ENCODE data around the gene CINP.

CINP gene

GRCh38 chr14:102362545-102363181, at the start of gene CINP, which contains the start of gene TECPR2:
TSS of gene CINP (minus strand) at chr14:102362890. CDS start at chr14:102362851, 39 bp downstream.
TSS of gene TECPR2 (plus strand) at chr14:102362941. CDS start at chr14:102376722, 13,781 bp downstream.
- peak; percentile 97 for DNase-seq

GRCh38 chr14:102408724-102409123, 46.0 kb upstream of the CINP start:
- no peak for DNase-seq

- no peak for DNase-seq
Observed at GRCh38 chr14:102407258-102407657, 44.6 kb upstream of the CINP start.

- DNase-seq: no peak
Observed at GRCh38 chr14:102403028-102403427, 40.3 kb upstream of the CINP start.

GRCh38 chr14:102396521-102396920, 33.8 kb upstream of the CINP start:
- DNase-seq: no peak

- no peak for DNase-seq
Observed at GRCh38 chr14:102394717-102395375, 32.2 kb upstream of the CINP start.

- DNase-seq: peak; percentile 72
Observed at GRCh38 chr14:102392506-102392905, 29.8 kb upstream of the CINP start.

GRCh38 chr14:102390064-102390855, 27.6 kb upstream of the CINP start:
- no peak for DNase-seq

- no peak for DNase-seq
Observed at GRCh38 chr14:102389246-102389645, 26.6 kb upstream of the CINP start.

- DNase-seq: no peak
Observed at GRCh38 chr14:102387086-102387485, 24.4 kb upstream of the CINP start.

- DNase-seq: no peak
Observed at GRCh38 chr14:102378830-102379229, 16.1 kb upstream of the CINP start.

- no peak for DNase-seq
Observed at GRCh38 chr14:102377696-102378095, 15.0 kb upstream of the CINP start.

GRCh38 chr14:102375119-102375518, 12.4 kb upstream of the CINP start:
- DNase-seq: no peak

- DNase-seq: no peak
Observed at GRCh38 chr14:102374264-102374663, 11.6 kb upstream of the CINP start.

- no peak for DNase-seq
Observed at GRCh38 chr14:102373110-102373509, 10.4 kb upstream of the CINP start.

GRCh38 chr14:102371361-102371760, 8.7 kb upstream of the CINP start:
- DNase-seq: no peak

GRCh38 chr14:102370305-102370809, 7.7 kb upstream of the CINP start:
- DNase-seq: no peak

- no peak for DNase-seq
Observed at GRCh38 chr14:102363182-102363943, 673 bp upstream of the CINP start.

- no peak for DNase-seq
Observed at GRCh38 chr14:102362084-102362483, 606 bp downstream of the CINP start.

- no peak for DNase-seq
Observed at GRCh38 chr14:102360388-102360787, 2.3 kb downstream of the CINP start.

GRCh38 chr14:102359341-102359740, 3.3 kb downstream of the CINP start:
- no peak for DNase-seq

- no peak for DNase-seq
Observed at GRCh38 chr14:102356280-102356679, 6.4 kb downstream of the CINP start.

- no peak for DNase-seq
Observed at GRCh38 chr14:102353126-102353619, 9.5 kb downstream of the CINP start.
